K562 (cell line): ENCODE data around the gene CPED1. TPM values are rescaled to one million over a fixed set of nuclear protein-coding genes. Genes with fewer than 3 reads are reported as not detected.

Experiments
- CAMTA2 ChIP-seq: fragments of 250-450 bp; sonication (Bioruptor Pico); conservative IDR thresholded peaks from 2 replicates; pipeline ENCODE4 v1.5.1; 2022
- CHD1 ChIP-seq: fragments of 200-600 bp; sonication (generic); IDR thresholded peaks from one replicate; pipeline ENCODE4 v1.6.1; 2012; ENCODE audit warnings: mild to moderate bottlenecking, moderate library complexity, low read length, inconsistent platforms
- DDX20 ChIP-seq: fragments of 450-650 bp; IDR thresholded peaks from 2 replicates; pipeline ENCODE4 v1.6.1; 2016; ENCODE audit warnings: missing genetic modification characterization, low read depth, mild to moderate bottlenecking, missing compliant biosample characterization, moderate library complexity
- DNMT1 ChIP-seq: fragments of 450-650 bp; IDR thresholded peaks from 2 replicates; pipeline ENCODE4 v1.6.1; 2016; ENCODE audit warnings: antibody characterized with exemption, mild to moderate bottlenecking
- E2F3 ChIP-seq: fragments of 250-450 bp; sonication (Bioruptor Pico); IDR thresholded peaks from 2 replicates; pipeline ENCODE4 v1.4.0; 2020; ENCODE audit warnings: mild to moderate bottlenecking
- EP400 ChIP-seq: fragments of 450-650 bp; IDR thresholded peaks from 2 replicates; pipeline ENCODE4 v1.6.1; 2017; ENCODE audit warnings: antibody characterized with exemption, mild to moderate bottlenecking, moderate library complexity
- IFI16 ChIP-seq: fragments of 250-450 bp; sonication (Bioruptor Pico); IDR thresholded peaks from 2 replicates; pipeline ENCODE4 v2.1.2; 2022; ENCODE audit warnings: mild to moderate bottlenecking, inconsistent platforms
- KLF13 ChIP-seq: fragments of 450-650 bp; IDR thresholded peaks from 2 replicates; pipeline ENCODE4 v1.6.1; 2016; ENCODE audit warnings: missing genetic modification characterization, low read depth, mild to moderate bottlenecking, missing compliant biosample characterization, moderate library complexity, borderline replicate concordance
- MTA1 ChIP-seq: fragments of 450-650 bp; IDR thresholded peaks from 2 replicates; pipeline ENCODE4 v1.6.1; 2017; ENCODE audit warnings: borderline replicate concordance
- MTA2 ChIP-seq: fragments of 450-650 bp; IDR thresholded peaks from 2 replicates; pipeline ENCODE4 v1.6.1; 2016; ENCODE audit warnings: low read depth
- MXI1 ChIP-seq: IDR thresholded peaks from 2 replicates; pipeline ENCODE4 v1.6.1; 2011; ENCODE audit warnings: low read depth, mild to moderate bottlenecking, improper control_type of control experiment, low read length
- NFATC3 ChIP-seq: fragments of 450-650 bp; IDR thresholded peaks from 2 replicates; pipeline ENCODE4 v1.6.1; 2017; ENCODE audit warnings: mild to moderate bottlenecking
- NFIX ChIP-seq: fragments of 250-450 bp; sonication (Bioruptor Pico); IDR thresholded peaks from 2 replicates; pipeline ENCODE4 v1.4.0; 2020; ENCODE audit warnings: low read depth, mild to moderate bottlenecking, moderate library complexity
- NRF1 ChIP-seq, 2 experiments: fragments of 450-650 bp; IDR thresholded peaks in 1 of 2; conservative IDR thresholded peaks in 1 of 2; 2 replicates each; pipeline ENCODE4 v1.6.1; 2014; ENCODE audit warnings: mild to moderate bottlenecking in 2 of 2
- POLR2G ChIP-seq: fragments of 200-400 bp; formaldehyde crosslinking; IDR thresholded peaks from 2 replicates; pipeline ENCODE4 v1.6.1; 2017; ENCODE audit warnings: low read depth, mild to moderate bottlenecking, antibody characterized with exemption, low read length, moderate library complexity
- PPARD ChIP-seq: fragments of 250-450 bp; sonication (Bioruptor Pico); IDR thresholded peaks from 2 replicates; pipeline ENCODE4 v1.8.0; 2022; ENCODE audit warnings: inconsistent platforms, mild to moderate bottlenecking, moderate library complexity
- PURB ChIP-seq: sonication (generic); formaldehyde crosslinking; IDR thresholded peaks from 2 replicates; pipeline ENCODE4 v1.9.0; 2021; ENCODE audit warnings: low read depth, mild to moderate bottlenecking, missing genetic modification reagents
- RCOR1 ChIP-seq, 2 experiments: IDR thresholded peaks; 2 replicates each; pipeline ENCODE4 v1.6.1; 2012; ENCODE audit warnings: low read depth in 2 of 2, low read length in 2 of 2, borderline replicate concordance in 1 of 2, improper control_type of control experiment in 1 of 2
- SMARCE1 ChIP-seq: fragments of 450-650 bp; IDR thresholded peaks from 2 replicates; pipeline ENCODE4 v1.7.1; 2016; ENCODE audit warnings: mild to moderate bottlenecking
- SREBF2 ChIP-seq: sonication (generic); formaldehyde crosslinking; IDR thresholded peaks from 2 replicates; pipeline ENCODE4 v1.4.0; 2020; ENCODE audit warnings: mild to moderate bottlenecking, missing genetic modification reagents
- SRSF3 ChIP-seq: fragments of 200-400 bp; formaldehyde crosslinking; IDR thresholded peaks from 2 replicates; pipeline ENCODE4 v1.6.1; 2016; ENCODE audit warnings: mild to moderate bottlenecking, low read length, moderate library complexity; ENCODE audit not compliant: insufficient read depth
- TARDBP ChIP-seq: fragments of 450-650 bp; IDR thresholded peaks from 2 replicates; pipeline ENCODE4 v1.6.1; 2016
- TCF7 ChIP-seq: sonication (generic); IDR thresholded peaks from 2 replicates; pipeline ENCODE4 v1.6.1; 2016; ENCODE audit warnings: antibody characterized with exemption, borderline replicate concordance
- ZNF124 ChIP-seq: sonication (generic); formaldehyde crosslinking; IDR thresholded peaks from 2 replicates; pipeline ENCODE4 v1.8.1; 2022; ENCODE audit warnings: missing genetic modification reagents
- ZNF197 ChIP-seq: fragments of 200-800 bp; sonication (Bioruptor generic); IDR thresholded peaks from 2 replicates; pipeline ENCODE4 v1.6.1; 2016; ENCODE audit warnings: low read depth, missing genetic modification characterization, missing compliant biosample characterization
- ZNF436 ChIP-seq: fragments of 250-450, 450-650 bp; sonication (Bioruptor Pico); formaldehyde crosslinking; IDR thresholded peaks from 2 replicates; pipeline ENCODE4 v1.7.0; 2020; ENCODE audit warnings: mild to moderate bottlenecking
- ZNF696 ChIP-seq: fragments of 250-450 bp; sonication (Bioruptor Pico); conservative IDR thresholded peaks from 2 replicates; pipeline ENCODE4 v1.4.0; 2020; ENCODE audit warnings: mild to moderate bottlenecking, moderate library complexity
- ZNF717 ChIP-seq: fragments of 250-450 bp; sonication (Bioruptor Pico); IDR thresholded peaks from 2 replicates; pipeline ENCODE4 v1.5.0; 2021
- polyA plus RNA-seq, 8 experiments: library from polyadenylated mRNA; depleted of rRNA in 4 of 8; stranded (reverse) in 5 of 8; unstranded in 3 of 8; fragments of >200 nt; fragmentation: Nextera tagmentation in 2 of 8; fragmentation: Illumina TruSeq in 1 of 8; extraction: Ambion mirVana in 2 of 8; extraction: Trizol in 1 of 8; gene quantifications; 2 replicates each; pipeline versions ENCODE4 v1.2.1 to v1.2.3, GENCODE V29; 2011 to 2014; ENCODE audit warnings: inconsistent platforms in 1 of 8, missing spikeins in 1 of 8
- total RNA-seq, 7 experiments: library from RNA; depleted of rRNA in 6 of 7; stranded (reverse); fragments of >200 nt in 6 of 7; fragmentation: Illumina TruSeq in 2 of 7; extraction: Trizol in 2 of 7; gene quantifications; 2 replicates each; pipeline versions ENCODE4 v1.2.1 to v1.2.3, GENCODE V29; 2011 to 2021; ENCODE audit warnings: low replicate concordance in 1 of 7
- TF ChIP-seq, protein P1 (sequence below): fragments of 250-450 bp; sonication (Bioruptor Pico); IDR thresholded peaks from 2 replicates; pipeline ENCODE4 v1.8.0; 2022; ENCODE audit warnings: inconsistent platforms
- TF ChIP-seq, protein P2 (sequence below): fragments of 450-650 bp; IDR thresholded peaks from 2 replicates; pipeline ENCODE4 v1.6.1; 2017; ENCODE audit warnings: mild to moderate bottlenecking, moderate library complexity

Gene CPED1
- total and polyA plus RNA-seq, 9 of the 15 experiments (the other 6 are each of a cell fraction or from before 2014, with no cell fraction given) = 195 to 393 (median 290) TPM

DNA sequence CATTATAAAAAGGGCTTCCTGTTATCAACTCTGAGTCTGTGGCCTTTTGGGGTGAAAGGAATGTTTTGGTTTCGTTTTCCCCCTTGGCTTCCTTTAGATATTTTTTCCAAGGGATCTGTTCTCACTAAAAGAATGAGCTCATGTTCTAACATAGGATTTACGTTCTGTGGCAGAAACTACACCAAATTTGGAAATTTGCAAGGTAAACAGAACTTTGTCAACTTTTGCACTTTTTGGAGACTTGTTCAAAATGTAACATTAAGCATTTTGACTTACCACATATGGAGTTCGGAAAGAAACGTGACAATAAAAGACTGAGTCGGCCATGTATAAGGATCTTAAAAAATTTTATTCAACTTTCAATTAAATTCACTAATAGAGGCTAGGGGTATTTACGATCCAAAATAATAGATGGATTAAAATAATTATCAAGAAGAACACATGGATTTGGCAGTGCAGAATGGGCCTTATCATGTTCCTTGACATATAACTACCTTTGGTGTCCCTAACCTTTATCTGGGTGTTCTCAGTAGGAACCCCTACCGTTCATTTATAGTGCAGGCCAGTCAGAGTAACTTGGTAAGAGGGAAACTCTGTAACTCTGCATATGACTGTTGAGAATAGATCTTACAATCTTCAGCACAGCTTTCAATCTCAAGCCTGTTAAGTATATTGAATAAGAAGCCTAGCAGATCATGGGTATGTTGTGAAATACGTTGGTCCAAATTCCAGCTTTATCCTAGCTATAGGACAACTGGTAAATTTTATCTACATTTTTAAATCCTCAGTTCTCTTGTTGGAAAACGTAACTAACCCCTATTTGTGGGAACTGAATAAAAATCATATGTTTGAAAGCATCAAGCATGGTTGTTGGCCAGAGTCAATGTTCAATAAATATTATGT, 11.8 kb downstream of the CPED1 start (continued):
- TF ChIP-seq RCOR1 (IDR thresholded peaks at IDR 0.05; ENCODE audit: borderline replicate concordance in 1 of 2, low read depth in 2 of 2, low read length in 2 of 2) (no peak; a peak in 1 of 4 replicates), MTA1 (no peak), NFIX (CRISPR knock-in tag) (no peak), ZNF696 (CRISPR knock-in tag) (no peak), TARDBP (no peak), DDX20 (no peak), NRF1 (conservative IDR thresholded peaks at IDR 0.05 in 1 of 2, IDR thresholded peaks at IDR 0.05 in 1 of 2) (no peak), ZNF197 (no peak), DNMT1 (no peak), PURB (CRISPR knock-in tag) (no peak), POLR2G (no peak), ZNF717 (CRISPR knock-in tag) (no peak), SRSF3 (no peak), ZNF436 (CRISPR knock-in tag) (no peak), CAMTA2 (CRISPR knock-in tag) (no peak), TCF7 (no peak), NFATC3 (no peak), PPARD (CRISPR knock-in tag) (no peak), CHD1 (no peak), IFI16 (CRISPR knock-in tag) (no peak), KLF13 (tag) (no peak), E2F3 (CRISPR knock-in tag) (no peak), SMARCE1 (peak; percentile 62), SREBF2 (no peak), ZNF124 (no peak), MTA2 (no peak), EP400 (peak; percentile 28; the same call in 1 of the 2 replicates), MXI1 (peak; percentile 51; the same call in 1 of the 2 replicates)
- TF ChIP-seq, protein P1, sequence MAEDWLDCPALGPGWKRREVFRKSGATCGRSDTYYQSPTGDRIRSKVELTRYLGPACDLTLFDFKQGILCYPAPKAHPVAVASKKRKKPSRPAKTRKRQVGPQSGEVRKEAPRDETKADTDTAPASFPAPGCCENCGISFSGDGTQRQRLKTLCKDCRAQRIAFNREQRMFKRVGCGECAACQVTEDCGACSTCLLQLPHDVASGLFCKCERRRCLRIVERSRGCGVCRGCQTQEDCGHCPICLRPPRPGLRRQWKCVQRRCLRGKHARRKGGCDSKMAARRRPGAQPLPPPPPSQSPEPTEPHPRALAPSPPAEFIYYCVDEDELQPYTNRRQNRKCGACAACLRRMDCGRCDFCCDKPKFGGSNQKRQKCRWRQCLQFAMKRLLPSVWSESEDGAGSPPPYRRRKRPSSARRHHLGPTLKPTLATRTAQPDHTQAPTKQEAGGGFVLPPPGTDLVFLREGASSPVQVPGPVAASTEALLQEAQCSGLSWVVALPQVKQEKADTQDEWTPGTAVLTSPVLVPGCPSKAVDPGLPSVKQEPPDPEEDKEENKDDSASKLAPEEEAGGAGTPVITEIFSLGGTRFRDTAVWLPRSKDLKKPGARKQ (CRISPR knock-in tag) = no peak
- TF ChIP-seq, protein P2, sequence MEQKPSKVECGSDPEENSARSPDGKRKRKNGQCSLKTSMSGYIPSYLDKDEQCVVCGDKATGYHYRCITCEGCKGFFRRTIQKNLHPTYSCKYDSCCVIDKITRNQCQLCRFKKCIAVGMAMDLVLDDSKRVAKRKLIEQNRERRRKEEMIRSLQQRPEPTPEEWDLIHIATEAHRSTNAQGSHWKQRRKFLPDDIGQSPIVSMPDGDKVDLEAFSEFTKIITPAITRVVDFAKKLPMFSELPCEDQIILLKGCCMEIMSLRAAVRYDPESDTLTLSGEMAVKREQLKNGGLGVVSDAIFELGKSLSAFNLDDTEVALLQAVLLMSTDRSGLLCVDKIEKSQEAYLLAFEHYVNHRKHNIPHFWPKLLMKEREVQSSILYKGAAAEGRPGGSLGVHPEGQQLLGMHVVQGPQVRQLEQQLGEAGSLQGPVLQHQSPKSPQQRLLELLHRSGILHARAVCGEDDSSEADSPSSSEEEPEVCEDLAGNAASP = no peak
